RPMI7951 (cell line): ENCODE results near the gene DEPDC7. TPM values are rescaled to one million over a fixed set of nuclear protein-coding genes. Genes with fewer than 3 reads are reported as not detected.
"Not testable (repeated sequence)": the region's sequence is repeated elsewhere in the genome, so short reads cannot be mapped to it uniquely, and the experiment has no call there.

Experiments
- DNase-seq: peaks from one replicate; pipeline ENCODE4 v3.0.0-alpha.2; 2012; ENCODE audit warnings: low read depth
- total RNA-seq: library from RNA; depleted of rRNA; stranded (reverse); fragments of >200 nt; shearing (Covaris generic); gene quantifications from 2 replicates; pipeline ENCODE4 v1.2.3, GENCODE V29; 2014; rRNA removed

The DEPDC7 gene
- total RNA-seq: 14.7 TPM in 2 replicates

- DNase-seq: peak; percentile 86
These were observed at the start of gene DEPDC7 for GRCh38 chr11:33015621-33016551. TSS of gene DEPDC7 (plus strand) at chr11:33015878. CDS start at chr11:33015956, 78 bp downstream.

GRCh38 chr11:32968541-32968940 lies 47.1 kb upstream of the DEPDC7 start:
- no peak for DNase-seq

GRCh38 chr11:32972233-32972632 lies 43.4 kb upstream of the DEPDC7 start:
- not testable (repeated sequence) for DNase-seq

GRCh38 chr11:32972781-32973180 lies 42.9 kb upstream of the DEPDC7 start:
- DNase-seq: no peak

GRCh38 chr11:32982626-32983025 lies 33.1 kb upstream of the DEPDC7 start:
- DNase-seq: no peak

GRCh38 chr11:32983506-32983905 lies 32.2 kb upstream of the DEPDC7 start:
- DNase-seq: no peak

GRCh38 chr11:32985600-32985999 lies 30.1 kb upstream of the DEPDC7 start:
- DNase-seq: no peak

- DNase-seq: no peak
These were observed 27.8 kb upstream of the DEPDC7 start for GRCh38 chr11:32987851-32988250.

GRCh38 chr11:32990481-32990880 lies 25.2 kb upstream of the DEPDC7 start:
- DNase-seq: no peak

GRCh38 chr11:32991427-32991826 lies 24.3 kb upstream of the DEPDC7 start:
- no peak for DNase-seq

- no peak for DNase-seq
These were observed 23.8 kb upstream of the DEPDC7 start for GRCh38 chr11:32991898-32992297.

- peak; percentile 68 for DNase-seq
These were observed 15.5 kb upstream of the DEPDC7 start for GRCh38 chr11:33000181-33000580.

- peak; percentile 38 for DNase-seq
These were observed 14.4 kb upstream of the DEPDC7 start for GRCh38 chr11:33001281-33001680.

GRCh38 chr11:33001751-33002542 lies 13.7 kb upstream of the DEPDC7 start:
- DNase-seq: no peak

GRCh38 chr11:33005175-33005574 lies 10.5 kb upstream of the DEPDC7 start:
- no peak for DNase-seq

GRCh38 chr11:33006010-33006409 lies 9.7 kb upstream of the DEPDC7 start:
- no peak for DNase-seq

- no peak for DNase-seq
These were observed 1.9 kb upstream of the DEPDC7 start for GRCh38 chr11:33013755-33014154.

- peak; percentile 22 for DNase-seq
These were observed 976 bp downstream of the DEPDC7 start for GRCh38 chr11:33016654-33017053.

- DNase-seq: no peak
These were observed 1.8 kb downstream of the DEPDC7 start for GRCh38 chr11:33017478-33017877.

GRCh38 chr11:33017965-33018364 lies 2.3 kb downstream of the DEPDC7 start:
- no peak for DNase-seq

GRCh38 chr11:33018840-33019239 lies 3.2 kb downstream of the DEPDC7 start:
- DNase-seq: no peak

- no peak for DNase-seq
These were observed 5.8 kb downstream of the DEPDC7 start for GRCh38 chr11:33021501-33021900.

GRCh38 chr11:33021937-33022336 lies 6.3 kb downstream of the DEPDC7 start:
- DNase-seq: no peak
